Naive B cell (primary cell): ENCODE measurements around the gene RAB27A. TPM values are rescaled to one million over a fixed set of nuclear protein-coding genes. Genes with fewer than 3 reads are reported as not detected.
"Not testable (repeated sequence)": the region's sequence is repeated elsewhere in the genome, so short reads cannot be mapped to it uniquely, and the experiment has no call there.

Experiments used
- ATAC-seq, 2 donors: fragments of 150-1000 bp; cut with Tn5 transposase; 2 replicates each; pipeline ENCODE4 v1.10.0; 2021; ENCODE audit warnings: low read depth in 2 of 2, mild to moderate bottlenecking in 2 of 2, moderate library complexity in 2 of 2
- DNase-seq: peaks from one replicate; pipeline ENCODE4 v3.0.0; 2022
- H3K27ac Mint-ChIP-seq, 6 donors: one replicate each; pipeline ENCODE4 v1.8.0; 2020 to 2022; ENCODE audit warnings: mild to moderate bottlenecking in 6 of 6, mixed read lengths in 6 of 6, moderate library complexity in 5 of 6, inconsistent platforms in 2 of 6
- H3K27me3 Mint-ChIP-seq, 3 donors: one replicate each; pipeline ENCODE4 v1.8.0; 2021 to 2022; ENCODE audit warnings: mixed read lengths in 3 of 3, mild to moderate bottlenecking in 1 of 3
- H3K36me3 Mint-ChIP-seq, 2 donors: one replicate each; pipeline ENCODE4 v1.8.0; 2020 to 2022; ENCODE audit warnings: mixed read lengths in 2 of 2, inconsistent platforms in 1 of 2, mild to moderate bottlenecking in 1 of 2
- H3K4me1 Mint-ChIP-seq, 3 donors: one replicate each; pipeline ENCODE4 v1.8.0; 2020 to 2022; ENCODE audit warnings: mixed read lengths in 3 of 3, inconsistent platforms in 1 of 3, mild to moderate bottlenecking in 1 of 3, moderate library complexity in 1 of 3
- H3K4me3 Mint-ChIP-seq, 8 donors: one replicate each; pipeline ENCODE4 v1.8.0; 2020 to 2022; ENCODE audit warnings: mild to moderate bottlenecking in 8 of 8, mixed read lengths in 8 of 8, moderate library complexity in 8 of 8, inconsistent platforms in 2 of 8
- H3K9me3 Mint-ChIP-seq, 7 donors: one replicate each; pipeline ENCODE4 v1.8.0; 2020 to 2022; ENCODE audit warnings: mixed read lengths in 7 of 7, mild to moderate bottlenecking in 5 of 7, inconsistent platforms in 2 of 7, moderate library complexity in 1 of 7
- polyA plus RNA-seq, 6 donors: library from polyadenylated mRNA; unstranded; fragments of 300-500 nt; fragmentation: Illumina TruSeq; gene quantifications; one replicate each; pipeline ENCODE4 v1.2.3, GENCODE V29; 2021; ENCODE audit warnings: low read depth in 6 of 6

The RAB27A gene
- polyA plus RNA-seq, 6 donors from 2014 or later, result 23.5 to 32.7 (median 29.7) TPM

DNA sequence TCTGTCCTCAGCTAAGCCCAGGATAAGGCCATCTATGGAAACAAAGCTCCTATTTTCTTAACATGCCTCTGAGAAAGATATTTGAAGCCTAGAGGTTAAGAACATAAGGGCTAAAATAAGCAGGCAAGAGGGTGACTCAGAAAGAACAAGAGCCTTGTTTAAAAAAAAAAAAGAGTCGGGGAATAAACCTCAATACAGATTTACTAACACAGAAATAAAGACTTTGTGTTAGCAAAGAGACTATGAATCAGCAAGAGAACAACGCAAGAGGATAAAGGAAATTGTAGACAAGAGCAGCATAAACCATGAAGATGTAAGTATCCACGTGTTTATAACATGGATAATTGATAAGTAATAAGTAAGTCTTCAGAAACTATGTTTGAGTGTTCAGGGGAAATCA is 36.0 kb downstream of the RAB27A start:
- no peaks in the 10 kb centered on the region for H3K27me3 Mint-ChIP-seq
- H3K27ac Mint-ChIP-seq, result peak overlapping the region in 4 of 6 donors; percentile 2 to 90 (median 53)
- peaks cover 48 to 61% (median 56%) of the 10 kb centered on the region in 3 donors for H3K4me1 Mint-ChIP-seq
- DNase-seq (no peak), ATAC-seq (no peak)
- H3K36me3 Mint-ChIP-seq, result peaks cover 0 to 2% of the 10 kb centered on the region in 2 donors
- peak overlapping the region in 1 of 8 donors; percentile 11 for H3K4me3 Mint-ChIP-seq
- no peaks in the 10 kb centered on the region for H3K9me3 Mint-ChIP-seq

DNA sequence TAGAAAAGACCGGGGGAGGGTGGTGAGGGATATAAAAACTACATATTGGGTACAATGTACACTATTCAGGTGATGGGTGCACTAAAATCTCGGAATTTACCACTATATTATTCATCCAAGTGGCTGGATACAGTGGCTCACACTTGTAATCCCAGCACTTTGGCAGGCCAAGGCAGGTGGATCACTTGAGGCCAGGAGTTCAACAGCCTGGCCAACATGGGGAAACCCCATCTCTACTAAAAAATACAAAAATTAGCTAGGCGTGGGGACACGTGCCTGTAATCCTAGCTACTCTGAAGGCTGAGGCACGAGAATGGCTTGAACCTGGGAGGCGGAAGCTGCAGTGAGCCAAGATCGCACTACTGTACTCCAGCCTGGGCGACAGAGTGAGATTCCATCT is 37.4 kb downstream of the RAB27A start:
- H3K36me3 Mint-ChIP-seq, result peaks cover 8 to 10% of the 10 kb centered on the region in 2 donors
- not testable (repeated sequence) for ATAC-seq, DNase-seq, H3K9me3 Mint-ChIP-seq, H3K4me3 Mint-ChIP-seq, H3K27me3 Mint-ChIP-seq
- peak overlapping the region in 2 of 6 donors; percentile 49 to 94 for H3K27ac Mint-ChIP-seq
- H3K4me1 Mint-ChIP-seq, result peaks cover 40 to 54% (median 47%) of the 10 kb centered on the region in 3 donors

DNA sequence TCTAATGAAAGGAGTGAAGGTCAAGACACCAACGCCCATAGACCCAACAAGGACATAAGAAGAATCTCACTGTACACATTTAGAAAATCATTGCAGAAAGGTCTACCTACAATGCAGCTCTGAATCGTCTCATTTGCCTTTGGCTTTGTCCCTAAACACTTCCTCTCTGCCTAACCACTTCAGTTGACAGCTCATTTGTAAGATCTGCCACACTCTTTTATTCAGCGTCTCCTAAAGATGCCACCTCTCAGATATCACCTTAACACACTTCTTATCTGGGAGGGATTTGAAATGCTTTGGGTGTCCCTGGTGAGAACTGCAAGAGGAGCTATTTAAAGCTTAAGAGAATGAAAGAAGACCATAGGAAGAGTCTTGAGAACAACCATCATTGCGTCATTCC is 38.7 kb downstream of the RAB27A start:
- no peak for ATAC-seq
- Mint-ChIP-seq H3K27me3 (no peaks in the 10 kb centered on the region), H3K27ac (no peak overlapping the region), H3K9me3 (no peaks in the 10 kb centered on the region), H3K36me3 (peaks cover 8 to 10% of the 10 kb centered on the region in 2 donors), H3K4me1 (peaks cover 31 to 43% (median 35%) of the 10 kb centered on the region in 3 donors), H3K4me3 (no peak overlapping the region)
- no peak for DNase-seq

DNA sequence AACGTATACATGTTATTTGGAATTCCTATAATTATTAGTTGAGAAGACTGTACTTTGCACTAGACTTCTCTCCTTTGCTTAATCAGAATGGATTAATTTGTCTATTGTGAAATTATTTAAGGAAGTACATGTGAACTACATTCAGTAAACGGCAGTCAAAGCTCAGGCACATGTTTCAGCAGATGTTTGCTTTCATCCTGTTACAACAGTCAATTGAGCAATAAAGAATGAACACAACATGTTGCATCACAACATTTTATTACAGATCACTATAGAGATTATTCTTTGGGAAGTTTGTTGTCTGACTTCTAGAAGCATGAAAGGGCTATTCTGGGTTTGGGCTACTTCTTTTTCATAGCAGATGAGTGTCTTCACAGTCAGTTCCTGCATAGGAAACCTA is 39.2 kb downstream of the RAB27A start:
- no peak for ATAC-seq
- H3K36me3 Mint-ChIP-seq, result peaks cover 8 to 10% of the 10 kb centered on the region in 2 donors
- peak overlapping the region in 1 of 6 donors; percentile 34 for H3K27ac Mint-ChIP-seq
- no peaks in the 10 kb centered on the region for H3K9me3 Mint-ChIP-seq
- H3K4me1 Mint-ChIP-seq, result peaks cover 25 to 38% (median 29%) of the 10 kb centered on the region in 3 donors
- no peak overlapping the region for H3K4me3 Mint-ChIP-seq
- no peaks in the 10 kb centered on the region for H3K27me3 Mint-ChIP-seq
- DNase-seq, result no peak

DNA sequence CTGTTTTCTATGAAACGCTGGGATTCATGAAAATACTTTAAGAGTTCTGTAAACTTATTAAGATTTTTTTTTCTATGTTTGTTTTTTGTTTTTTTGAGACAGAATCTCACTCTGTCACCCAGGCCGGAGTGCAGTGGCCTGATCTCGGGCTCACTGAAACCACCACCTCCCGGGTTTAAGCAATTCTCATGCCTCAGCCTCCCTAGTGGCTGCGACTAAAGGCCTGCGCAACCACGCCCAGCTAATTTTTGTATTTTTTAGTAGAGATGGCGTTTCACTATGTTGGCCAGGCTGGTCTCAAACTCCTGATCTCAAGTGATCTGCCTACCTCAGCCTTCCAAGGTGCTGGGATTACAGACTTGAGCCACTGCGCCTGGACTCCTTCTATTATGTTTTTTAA is 39.7 kb downstream of the RAB27A start:
- not testable (repeated sequence) for H3K27ac Mint-ChIP-seq, H3K9me3 Mint-ChIP-seq, ATAC-seq, DNase-seq, H3K4me3 Mint-ChIP-seq, H3K27me3 Mint-ChIP-seq
- Mint-ChIP-seq H3K4me1 (peaks cover 20 to 33% (median 24%) of the 10 kb centered on the region in 3 donors), H3K36me3 (peaks cover 10 to 13% of the 10 kb centered on the region in 2 donors)

DNA sequence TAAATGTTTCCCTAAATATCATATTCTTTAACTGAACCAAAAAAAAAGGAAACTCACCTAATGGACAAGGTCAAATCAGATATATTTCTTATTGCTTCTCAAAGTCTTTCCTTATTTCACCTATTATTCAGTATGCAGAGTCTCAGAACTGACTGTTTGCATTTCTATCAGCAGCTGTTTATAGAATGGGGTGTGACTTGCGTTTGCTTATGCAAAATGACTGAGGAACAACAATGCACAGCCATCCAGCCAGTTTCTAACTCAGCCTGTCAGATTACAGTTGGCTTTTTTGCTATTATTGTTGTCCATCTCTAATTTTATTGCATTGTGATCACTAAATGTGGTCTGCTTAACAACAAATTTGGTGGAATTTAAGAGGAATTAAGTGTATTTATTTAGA is 40.7 kb downstream of the RAB27A start:
- H3K4me1 Mint-ChIP-seq, result peaks cover 19 to 30% (median 21%) of the 10 kb centered on the region in 3 donors
- no peak overlapping the region for H3K27ac Mint-ChIP-seq
- ATAC-seq, result no peak

DNA sequence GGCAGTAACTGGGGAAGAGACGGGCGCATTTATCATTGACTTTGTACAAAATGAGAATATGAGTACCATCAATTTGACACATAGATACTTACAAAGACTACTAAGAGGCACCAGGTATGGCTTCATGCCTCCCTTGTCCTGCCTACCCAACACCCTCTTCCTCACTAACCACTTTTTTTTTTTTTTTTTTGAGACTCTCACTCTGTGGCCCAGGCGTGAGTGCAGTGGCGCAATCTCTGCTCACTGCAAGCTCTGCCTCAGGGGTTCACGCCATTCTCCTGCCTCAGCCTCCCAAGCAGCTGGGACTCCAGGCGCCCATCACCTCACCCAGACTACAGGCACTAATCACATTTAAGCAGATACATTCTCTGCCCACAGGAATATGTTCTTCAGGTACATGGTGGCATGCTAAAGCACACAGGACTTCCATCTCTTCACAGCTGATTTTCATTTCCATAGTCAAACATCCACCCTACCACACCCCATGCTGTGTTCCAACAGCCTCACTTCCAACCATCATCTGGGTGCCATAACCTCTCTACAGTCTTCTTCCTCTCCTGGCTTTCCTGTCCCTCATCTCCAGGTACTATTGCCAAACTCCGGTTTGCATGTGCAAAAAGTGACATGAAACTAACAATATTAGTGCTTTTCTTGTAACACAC is 41.7 kb downstream of the RAB27A start:
- DNase-seq (no peak), ATAC-seq (no peak)
- H3K27ac Mint-ChIP-seq, result peak overlapping the region in 1 of 6 donors; percentile 10
- H3K36me3 Mint-ChIP-seq, result peaks cover 10 to 16% of the 10 kb centered on the region in 2 donors
- H3K4me1 Mint-ChIP-seq, result peaks cover 17 to 24% (median 19%) of the 10 kb centered on the region in 3 donors
- H3K9me3 Mint-ChIP-seq, result no peaks in the 10 kb centered on the region
- H3K4me3 Mint-ChIP-seq, result no peak overlapping the region
- no peaks in the 10 kb centered on the region for H3K27me3 Mint-ChIP-seq

More for the DNA sequence above, 40.7 kb downstream of the RAB27A start:
- H3K9me3 Mint-ChIP-seq, result no peaks in the 10 kb centered on the region
- DNase-seq, result no peak
- H3K27me3 Mint-ChIP-seq, result no peaks in the 10 kb centered on the region
- H3K4me3 Mint-ChIP-seq, result no peak overlapping the region
- H3K36me3 Mint-ChIP-seq, result peaks cover 10 to 16% of the 10 kb centered on the region in 2 donors

DNA sequence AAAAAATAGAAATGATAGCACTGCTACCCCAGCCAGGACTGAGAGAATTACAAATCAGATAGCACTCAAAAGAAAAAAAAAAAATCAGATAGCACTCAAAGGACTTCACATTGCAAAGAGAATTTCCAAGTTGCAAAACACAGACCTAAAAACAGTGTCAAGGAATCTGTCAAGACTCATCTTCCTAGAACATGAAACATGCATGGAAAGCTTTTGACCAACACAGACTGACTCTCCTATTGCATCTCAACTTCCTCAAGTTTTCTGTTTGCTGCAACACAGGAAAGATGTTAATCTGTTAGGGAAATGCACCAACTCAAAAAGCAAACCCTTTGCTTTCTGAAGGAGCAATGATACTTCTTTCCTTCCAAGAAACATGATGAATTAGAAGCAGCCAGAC is 42.3 kb downstream of the RAB27A start:
- DNase-seq, result no peak
- Mint-ChIP-seq H3K9me3 (no peaks in the 10 kb centered on the region), H3K36me3 (peaks cover 10 to 16% of the 10 kb centered on the region in 2 donors), H3K27me3 (no peaks in the 10 kb centered on the region), H3K4me3 (no peak overlapping the region), H3K4me1 (peaks cover 16 to 24% (median 19%) of the 10 kb centered on the region in 3 donors), H3K27ac (no peak overlapping the region)
- ATAC-seq, result no peak

DNA sequence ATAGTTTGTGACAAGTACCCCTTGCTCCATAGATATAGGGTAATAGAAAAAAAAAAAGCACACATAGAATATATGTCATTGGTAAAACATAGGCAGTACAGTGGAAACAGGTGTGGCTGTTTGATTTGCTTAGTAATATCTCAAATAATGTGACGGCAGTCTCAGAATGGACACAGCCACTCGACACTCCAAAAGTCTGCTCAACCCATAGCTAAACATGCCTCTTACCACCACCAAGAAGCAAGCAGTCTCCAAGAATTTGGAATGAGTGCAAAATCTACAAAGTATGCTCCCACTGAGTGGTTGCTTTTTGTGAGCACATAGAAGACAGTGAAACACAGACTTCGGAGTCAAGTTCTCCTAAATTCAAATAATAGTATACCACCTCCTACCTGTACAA is 43.0 kb downstream of the RAB27A start:
- Mint-ChIP-seq H3K9me3 (no peaks in the 10 kb centered on the region), H3K27me3 (no peaks in the 10 kb centered on the region), H3K4me1 (peaks cover 14 to 25% (median 15%) of the 10 kb centered on the region in 3 donors), H3K36me3 (peaks cover 10 to 16% of the 10 kb centered on the region in 2 donors), H3K27ac (no peak overlapping the region), H3K4me3 (no peak overlapping the region)
- ATAC-seq (no peak), DNase-seq (no peak)

DNA sequence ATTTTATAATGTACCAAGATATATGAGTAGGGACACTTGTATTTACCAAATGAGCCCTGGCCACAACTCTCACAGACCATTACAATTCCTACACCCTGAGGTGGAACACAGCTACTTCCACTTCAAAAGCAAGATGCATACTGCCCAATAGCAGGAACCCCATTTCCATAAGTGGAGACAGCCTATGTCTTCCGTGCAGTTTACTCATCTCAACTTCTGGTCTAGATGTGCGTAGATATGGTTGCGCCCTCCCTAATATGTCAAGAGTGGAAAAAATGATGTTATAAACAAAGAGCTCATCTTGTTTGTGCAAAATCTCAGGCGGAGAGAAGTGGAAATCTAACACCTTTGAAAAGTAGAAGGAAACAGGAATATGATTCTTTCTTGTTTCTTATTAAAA is 44.6 kb downstream of the RAB27A start:
- Mint-ChIP-seq H3K9me3 (no peaks in the 10 kb centered on the region), H3K4me3 (no peak overlapping the region), H3K36me3 (peaks cover 10 to 16% of the 10 kb centered on the region in 2 donors), H3K27ac (no peak overlapping the region), H3K27me3 (no peaks in the 10 kb centered on the region), H3K4me1 (peaks cover 5 to 18% (median 8%) of the 10 kb centered on the region in 3 donors)
- no peak for DNase-seq
- ATAC-seq, result no peak

DNA sequence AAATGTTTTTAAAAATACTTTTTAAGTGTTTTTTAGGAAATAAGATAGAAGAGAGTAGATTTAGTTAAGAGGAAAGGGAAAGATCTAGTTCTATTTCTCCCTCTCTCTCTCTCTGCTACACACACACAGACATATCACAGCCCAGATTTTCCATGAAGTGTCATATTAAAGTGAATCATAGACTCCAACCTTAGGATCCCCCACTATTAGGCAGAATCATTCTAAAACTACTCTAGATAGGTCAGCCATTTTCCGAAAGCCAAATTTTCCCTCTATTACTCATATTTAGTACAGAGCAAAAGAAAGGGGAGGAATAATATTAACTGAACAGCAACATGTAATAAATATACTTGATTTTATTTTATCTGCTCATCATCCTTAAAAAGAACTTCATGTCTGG is 47.7 kb downstream of the RAB27A start:
- peaks cover 2 to 19% (median 9%) of the 10 kb centered on the region in 3 donors for H3K4me1 Mint-ChIP-seq
- no peak for ATAC-seq
- H3K27ac Mint-ChIP-seq, result peak overlapping the region in 2 of 6 donors; percentile 51 to 80
- peaks cover 0 to 7% of the 10 kb centered on the region in 2 donors for H3K36me3 Mint-ChIP-seq
- no peaks in the 10 kb centered on the region for H3K27me3 Mint-ChIP-seq
- H3K9me3 Mint-ChIP-seq, result no peaks in the 10 kb centered on the region
- H3K4me3 Mint-ChIP-seq, result no peak overlapping the region
- DNase-seq, result no peak

DNA sequence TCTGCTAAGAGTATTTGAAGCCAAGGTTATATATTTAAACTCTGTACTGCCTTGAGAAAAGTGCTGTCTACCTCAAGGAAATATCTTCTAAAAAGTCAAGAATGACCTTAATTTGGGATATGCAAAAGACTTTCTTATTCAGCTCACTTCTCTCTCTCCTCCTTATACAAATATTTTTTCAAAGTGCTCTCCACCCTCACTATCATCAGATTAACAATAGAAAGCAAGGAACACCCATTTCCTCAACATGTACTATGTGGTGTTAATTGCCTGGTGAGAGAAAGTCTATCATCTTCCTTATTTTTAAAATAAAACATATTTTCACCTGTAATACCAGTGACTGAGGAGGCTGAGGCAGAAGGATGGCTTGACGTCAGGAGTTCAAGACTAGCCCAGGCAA is 48.4 kb downstream of the RAB27A start:
- no peak for ATAC-seq

DNA sequence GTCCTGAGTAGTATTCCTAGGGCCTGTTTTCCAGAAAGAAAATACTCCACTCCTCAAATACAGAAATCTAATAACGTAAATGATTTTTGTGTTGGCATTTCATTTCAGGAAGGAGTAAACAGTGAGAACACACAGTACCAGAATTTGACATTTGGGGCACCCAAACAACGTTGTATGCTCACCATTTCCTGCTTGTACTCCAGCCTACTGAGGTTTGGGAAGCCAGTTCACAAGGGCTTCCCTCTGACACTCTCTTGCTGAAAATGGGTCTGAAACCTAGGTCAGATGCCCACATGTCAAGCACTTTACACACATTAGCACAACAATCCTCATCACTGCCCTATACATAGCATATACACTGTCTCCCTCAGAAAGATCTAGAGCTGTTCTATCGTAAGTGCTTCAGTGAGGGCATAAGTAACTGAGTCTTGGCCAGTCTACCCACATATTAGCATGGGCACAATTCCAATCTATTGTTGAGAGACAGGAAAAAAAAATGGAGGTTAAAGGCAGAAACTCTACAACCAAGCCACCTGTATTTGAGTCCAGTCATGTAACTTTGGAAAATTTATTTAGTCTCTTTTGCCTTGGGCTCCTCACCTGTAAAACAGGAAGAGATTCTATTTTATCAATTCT is 49.4 kb downstream of the RAB27A start:
- no peak for ATAC-seq
- no peak overlapping the region for H3K27ac Mint-ChIP-seq
- H3K27me3 Mint-ChIP-seq, result no peaks in the 10 kb centered on the region

More for the DNA sequence above, 48.4 kb downstream of the RAB27A start:
- Mint-ChIP-seq H3K4me3 (no peak overlapping the region), H3K27me3 (no peaks in the 10 kb centered on the region), H3K36me3 (peaks cover 0 to 7% of the 10 kb centered on the region in 2 donors), H3K4me1 (peaks cover 2 to 22% (median 9%) of the 10 kb centered on the region in 3 donors), H3K9me3 (no peaks in the 10 kb centered on the region), H3K27ac (no peak overlapping the region)
- DNase-seq, result no peak

More for the DNA sequence above, 49.4 kb downstream of the RAB27A start:
- Mint-ChIP-seq H3K4me3 (no peak overlapping the region), H3K9me3 (no peaks in the 10 kb centered on the region), H3K36me3 (peaks cover 0 to 6% of the 10 kb centered on the region in 2 donors), H3K4me1 (peaks cover 2 to 22% (median 9%) of the 10 kb centered on the region in 3 donors)
- no peak for DNase-seq
